Erythroblast (primary cell): ENCODE measurements around the gene MGRN1.

Experiments
- DNase-seq, 2 experiments: peaks; one replicate each; lab custom pipeline; 2025; lab: John Stamatoyannopoulos, UW
- GATA1 ChIP-seq: IDR thresholded peaks from 2 replicates; pipeline ENCODE4 v1.6.1; 2011; ENCODE audit warnings: low read depth, mild to moderate bottlenecking, control low read depth, low read length, moderate library complexity
- POLR2A ChIP-seq: IDR thresholded peaks from 2 replicates; pipeline ENCODE4 v1.6.1; 2011; ENCODE audit warnings: mild to moderate bottlenecking, low read length

The MGRN1 gene

DNA sequence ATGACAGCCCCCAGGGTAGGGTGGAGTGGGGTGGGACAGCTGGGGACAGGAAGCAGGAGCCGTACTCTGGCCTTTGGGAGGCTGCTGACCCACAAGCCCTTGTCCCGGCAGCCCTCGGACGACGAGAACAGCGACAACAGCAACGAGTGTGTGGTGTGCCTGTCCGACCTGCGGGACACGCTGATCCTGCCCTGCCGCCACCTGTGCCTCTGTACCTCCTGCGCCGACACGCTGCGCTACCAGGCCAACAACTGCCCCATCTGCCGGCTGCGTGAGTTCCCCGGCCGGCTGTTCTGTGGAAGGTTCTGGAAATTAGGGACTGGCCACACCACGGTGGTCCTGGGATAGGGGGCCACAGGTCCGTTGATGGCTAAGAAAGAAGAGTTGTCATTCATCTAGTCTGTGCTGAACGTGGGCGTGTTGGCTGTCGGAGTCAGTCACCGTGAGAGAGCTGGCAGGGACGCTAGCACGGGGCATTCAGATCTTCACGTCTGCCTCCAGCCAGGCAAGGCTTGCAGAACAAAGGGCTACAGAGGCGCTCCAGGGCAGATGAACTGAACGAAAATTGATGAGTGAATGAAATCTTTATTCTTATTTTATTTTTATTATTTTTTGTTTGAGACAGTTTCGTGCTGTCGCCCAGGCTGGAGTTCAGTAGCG, 48.9 kb downstream of the MGRN1 start:
- no peak for DNase-seq
- no peak for TF ChIP-seq GATA1

- no peak for TF ChIP-seq GATA1
- no peak for TF ChIP-seq POLR2A
- DNase-seq, result no peak
These were observed 50.4 kb downstream of the MGRN1 start for GRCh38 chr16:4674926-4675530.

GRCh38 chr16:4675864-4676786, 51.5 kb downstream of the MGRN1 start:
- no peak for DNase-seq

GRCh38 chr16:4676831-4677230, 52.2 kb downstream of the MGRN1 start:
- TF ChIP-seq GATA1 (no peak), POLR2A (no peak)
- no peak for DNase-seq

More at GRCh38 chr16:4675864-4676786, 51.5 kb downstream of the MGRN1 start:
- TF ChIP-seq POLR2A (no peak), GATA1 (no peak)

DNA sequence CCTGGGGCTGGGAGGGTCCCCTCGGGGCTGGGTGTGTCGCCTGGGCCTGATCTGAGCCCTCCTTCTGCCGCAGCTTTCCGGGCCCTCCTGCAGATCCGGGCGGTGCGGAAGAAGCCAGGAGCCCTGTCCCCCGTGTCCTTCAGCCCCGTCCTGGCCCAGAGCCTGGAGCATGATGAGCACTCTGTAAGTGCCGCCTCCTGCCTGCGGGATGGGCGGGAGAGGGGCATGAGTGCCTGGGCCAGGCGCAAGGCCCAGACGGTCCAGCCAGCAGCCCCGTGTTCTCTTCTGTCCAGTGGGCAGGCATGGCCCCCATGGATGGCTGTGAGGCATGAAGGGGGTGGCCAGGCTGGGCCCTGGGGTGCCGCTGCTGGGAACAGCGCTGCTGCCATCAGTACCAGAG, 52.8 kb downstream of the MGRN1 start:
- TF ChIP-seq GATA1 (no peak), POLR2A (no peak)

GRCh38 chr16:4677994-4678393, 53.4 kb downstream of the MGRN1 start:
- no peak for DNase-seq
- TF ChIP-seq POLR2A (no peak), GATA1 (no peak)

More for the DNA sequence above, 52.8 kb downstream of the MGRN1 start:
- no peak for DNase-seq

GRCh38 chr16:4678596-4678995, 54.0 kb downstream of the MGRN1 start:
- no peak for DNase-seq
- no peak for TF ChIP-seq POLR2A
- TF ChIP-seq GATA1, result no peak

GRCh38 chr16:4679156-4679849, 54.7 kb downstream of the MGRN1 start:
- TF ChIP-seq POLR2A (no peak), GATA1 (no peak)
- no peak for DNase-seq

DNA sequence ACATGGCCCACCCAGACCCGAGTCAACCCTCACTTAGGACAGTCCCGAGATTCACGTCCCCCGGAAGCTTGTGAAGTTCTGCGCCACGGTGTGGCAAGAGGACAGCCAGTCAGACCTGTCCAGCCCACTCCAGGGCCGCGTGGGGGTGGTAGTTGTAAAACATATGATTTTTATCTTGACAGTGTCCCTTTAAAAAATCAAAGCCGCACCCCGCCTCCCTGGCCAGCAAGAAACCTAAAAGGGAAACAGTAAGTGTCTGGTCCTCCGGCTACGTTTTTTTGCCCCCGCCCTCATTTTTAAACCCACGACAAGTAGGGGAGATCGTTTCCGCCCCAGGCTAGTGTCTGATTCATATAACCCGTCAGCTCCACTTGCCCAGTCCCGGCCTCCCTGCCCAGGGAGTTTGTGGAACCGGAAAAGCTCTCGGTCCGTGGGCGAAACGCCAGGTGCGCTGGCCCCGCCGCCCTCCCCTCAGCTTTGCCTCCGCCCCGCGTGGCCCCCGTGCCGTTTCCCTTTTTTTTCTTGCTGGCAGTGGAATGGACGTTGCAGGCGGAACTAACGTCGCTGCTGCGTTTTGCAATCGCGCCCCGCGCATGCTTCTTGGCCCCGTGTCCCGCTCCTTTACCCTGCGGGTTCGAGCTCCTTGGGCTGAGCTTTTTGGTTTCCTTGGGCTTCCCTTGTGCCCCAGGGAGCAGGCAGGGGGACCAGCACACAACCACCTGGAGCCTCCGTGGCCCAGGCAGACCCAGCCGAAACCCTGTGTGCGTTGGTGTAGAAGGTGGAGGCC, 55.4 kb downstream of the MGRN1 start:
- no peak for TF ChIP-seq POLR2A
- TF ChIP-seq GATA1, result no peak
- DNase-seq, result no peak

DNA sequence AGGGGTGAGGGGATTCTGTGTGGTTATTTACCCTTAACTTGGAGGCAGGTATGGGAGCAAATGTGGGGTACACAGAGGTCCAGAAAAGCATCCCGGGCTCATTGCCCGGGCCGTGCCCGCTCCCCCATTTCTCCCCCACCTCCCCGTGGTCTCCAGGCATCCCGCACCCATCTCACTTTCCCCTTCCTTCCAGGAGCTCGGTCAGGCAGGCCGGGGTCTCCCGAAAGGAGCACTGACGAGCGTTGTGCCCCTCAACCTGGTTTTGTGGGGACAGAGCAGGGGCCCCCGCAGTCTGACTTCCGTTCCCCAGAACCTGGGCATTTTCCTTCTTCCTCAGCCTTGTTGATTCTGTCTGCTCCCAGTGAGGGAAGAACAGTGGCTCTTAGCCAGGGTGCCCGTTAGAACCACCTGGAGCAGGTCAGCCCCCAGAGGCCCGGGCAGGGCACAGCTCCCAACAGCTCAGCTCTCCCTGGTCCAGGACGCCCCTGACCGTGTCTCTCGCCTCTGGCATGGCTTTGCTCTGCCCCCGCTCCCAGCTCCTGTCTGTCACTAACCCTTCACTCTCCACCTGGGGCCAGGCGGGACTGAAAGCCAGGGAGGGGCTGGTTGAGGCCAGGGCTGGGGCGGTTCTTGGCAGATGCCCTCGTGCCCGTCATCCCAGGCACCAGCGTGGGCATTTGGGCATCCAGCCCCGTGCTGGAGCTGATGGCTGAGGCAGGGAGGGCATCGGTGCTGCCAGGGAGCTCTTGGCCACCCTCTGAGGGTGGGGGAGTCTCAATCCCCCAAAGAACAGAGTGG, 56.2 kb downstream of the MGRN1 start:
- no peak for DNase-seq
- TF ChIP-seq POLR2A, result no peak
- TF ChIP-seq GATA1, result no peak

GRCh38 chr16:4681471-4682083, 57.0 kb downstream of the MGRN1 start:
- TF ChIP-seq GATA1 (no peak), POLR2A (no peak)
- no peak for DNase-seq

DNA sequence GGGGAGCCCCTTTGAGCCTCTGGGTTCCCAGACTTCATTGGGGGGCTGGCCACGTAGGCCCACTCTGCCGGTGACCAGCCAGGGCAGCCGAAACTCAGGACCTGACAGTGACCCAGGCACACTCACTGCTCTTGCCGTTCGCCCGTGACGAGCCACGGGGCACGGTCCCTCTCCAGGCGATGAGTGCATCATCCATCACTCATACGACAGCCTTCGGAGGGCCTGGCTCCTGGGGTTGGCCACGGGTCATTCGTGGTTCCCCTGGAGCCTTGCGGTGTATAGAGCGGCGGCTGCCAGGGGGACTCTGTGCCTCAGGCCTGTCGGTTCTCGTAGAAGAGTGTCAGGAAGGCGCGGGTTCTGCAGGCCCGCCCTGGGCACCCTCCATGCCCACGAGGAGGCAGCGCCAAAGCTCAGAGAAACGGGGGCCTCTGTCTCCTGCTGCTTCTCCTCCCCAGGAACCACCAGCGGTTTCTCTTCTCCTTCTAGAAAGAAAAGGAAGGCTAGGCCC, 57.5 kb downstream of the MGRN1 start:
- DNase-seq, result no peak

More for the DNA sequence above, 57.5 kb downstream of the MGRN1 start:
- TF ChIP-seq GATA1 (no peak), POLR2A (no peak)
